Measurements from ENCODE around the gene MYLIP. TPM values are rescaled to one million over a fixed set of nuclear protein-coding genes. Genes with fewer than 3 reads are reported as not detected.

The MYLIP gene
- total and polyA plus RNA-seq, 2 donors (not counting 1 experiment from before 2014, with no cell fraction given) = 40.6 to 104 TPM

- ATAC-seq (ENCODE audit: low read depth) = no peak
- H3K27ac Mint-ChIP-seq = no peak overlapping the region
- H3K9me3 ChIP-seq (ENCODE audit: control extremely low read depth in 1 of 3, control insufficient read depth in 2 of 3, insufficient read depth in 1 of 3, low read length in 2 of 3) = no peaks in the 10 kb centered on the region
- CTCF ChIA-PET = no interaction called here
- peaks cover 99% of the 10 kb centered on the region for H4K20me1 ChIP-seq (ENCODE audit: control insufficient read depth, insufficient read depth, low read length, poor library complexity, severe bottlenecking)
- H3K4me3 Mint-ChIP-seq = no peak overlapping the region
- H3K27me3 ChIP-seq (replicated peaks in 1 of 4; ENCODE audit: control extremely low read depth in 1 of 4, control insufficient read depth in 3 of 4, insufficient read depth in 4 of 4, low read length in 3 of 4) = no peaks in the 10 kb centered on the region
- H2AFZ ChIP-seq (ENCODE audit: insufficient read depth, low read depth, low read length, poor library complexity, severe bottlenecking) = no peak overlapping the region
- H3K79me2 ChIP-seq (ENCODE audit: control insufficient read depth, insufficient read depth, low read length) = peaks cover 54% of the 10 kb centered on the region
- POLR2A ChIA-PET = no interaction called here
- H3K4me1 ChIP-seq (ENCODE audit: control insufficient read depth in 2 of 2, insufficient read depth in 2 of 2, low read length in 2 of 2) = peaks cover 9 to 10% of the 10 kb centered on the region in 2 donors
- H3K9ac ChIP-seq (ENCODE audit: low read length) = no peak overlapping the region
- H3K27me3 Mint-ChIP-seq = no peaks in the 10 kb centered on the region
- TF ChIP-seq CTCF (IDR thresholded peaks at IDR 0.05) (no peak), EZH2 (IDR thresholded peaks at IDR 0.05; ENCODE audit: borderline replicate concordance, insufficient read depth, low read depth, low read length, poor library complexity, severe bottlenecking) (no peak)
- H3K36me3 ChIP-seq (replicated peaks in 1 of 2; ENCODE audit: control extremely low read depth in 1 of 2, control insufficient read depth in 1 of 2, extremely low read depth in 1 of 2, insufficient read depth in 2 of 2, low read length in 1 of 2) = peaks cover 19 to 69% of the 10 kb centered on the region in 2 experiments
- no peak overlapping the region for H3K4me2 ChIP-seq (replicated peaks; ENCODE audit: low read depth, low read length, poor library complexity, severe bottlenecking)
- no peaks in the 10 kb centered on the region for H3K9me3 Mint-ChIP-seq (ENCODE audit: insufficient read depth)
- H3K4me1 Mint-ChIP-seq = peaks cover 29% of the 10 kb centered on the region
- H3K4me3 ChIP-seq (ENCODE audit: control extremely low read depth in 1 of 5, extremely low read depth in 1 of 5, insufficient read depth in 1 of 5, low read depth in 2 of 5, low read length in 4 of 5) = no peak overlapping the region
- intact Hi-C loops (cut with micrococcal nuclease) = no loop called here
- DNase-seq = no peak
- H3K27ac ChIP-seq (ENCODE audit: low read length in 2 of 2) = no peak overlapping the region
These were observed 12.6 kb downstream of the MYLIP start for GRCh38 chr6:16141514-16141913.

- DNase-seq (no peak), ATAC-seq (ENCODE audit: low read depth) (no peak)
- Histone ChIP-seq H3K4me3 (ENCODE audit: control extremely low read depth in 1 of 5, extremely low read depth in 1 of 5, insufficient read depth in 1 of 5, low read depth in 2 of 5, low read length in 4 of 5) (no peak overlapping the region), H3K9me3 (ENCODE audit: control extremely low read depth in 1 of 3, control insufficient read depth in 2 of 3, insufficient read depth in 1 of 3, low read length in 2 of 3) (no peaks in the 10 kb centered on the region), H3K36me3 (replicated peaks in 1 of 2; ENCODE audit: control extremely low read depth in 1 of 2, control insufficient read depth in 1 of 2, extremely low read depth in 1 of 2, insufficient read depth in 2 of 2, low read length in 1 of 2) (peaks cover 35 to 96% of the 10 kb centered on the region in 2 experiments), H3K4me2 (replicated peaks; ENCODE audit: low read depth, low read length, poor library complexity, severe bottlenecking) (no peak overlapping the region), H4K20me1 (ENCODE audit: control insufficient read depth, insufficient read depth, low read length, poor library complexity, severe bottlenecking) (peaks cover 99% of the 10 kb centered on the region), H3K9ac (ENCODE audit: low read length) (no peak overlapping the region), H2AFZ (ENCODE audit: insufficient read depth, low read depth, low read length, poor library complexity, severe bottlenecking) (no peak overlapping the region), H3K27me3 (replicated peaks in 1 of 4; ENCODE audit: control extremely low read depth in 1 of 4, control insufficient read depth in 3 of 4, insufficient read depth in 4 of 4, low read length in 3 of 4) (no peaks in the 10 kb centered on the region), H3K4me1 (ENCODE audit: control insufficient read depth in 2 of 2, insufficient read depth in 2 of 2, low read length in 2 of 2) (no peaks in the 10 kb centered on the region), H3K27ac (ENCODE audit: low read length in 2 of 2) (no peak overlapping the region), H3K79me2 (ENCODE audit: control insufficient read depth, insufficient read depth, low read length) (peaks cover 19% of the 10 kb centered on the region)
- intact Hi-C loops (cut with micrococcal nuclease) = no loop called here
- no peak for TF ChIP-seq CTCF (IDR thresholded peaks at IDR 0.05)
- TF ChIP-seq EZH2 (IDR thresholded peaks at IDR 0.05; ENCODE audit: borderline replicate concordance, insufficient read depth, low read depth, low read length, poor library complexity, severe bottlenecking) = no peak
- H3K4me3 Mint-ChIP-seq = no peak overlapping the region
- 100% methylated on average over 6 of the region's 13 CpGs for WGBS (ENCODE audit: insufficient coverage)
- no peak overlapping the region for H3K27ac Mint-ChIP-seq
- CTCF ChIA-PET = interaction anchor here (3.2 kb wide), 1 partner anchor 454 kb away, joined by 9 read pairs; no protein-coding TSS in a partner anchor
- no peaks in the 10 kb centered on the region for H3K9me3 Mint-ChIP-seq (ENCODE audit: insufficient read depth)
- POLR2A ChIA-PET = no interaction called here
- peaks cover 6% of the 10 kb centered on the region for H3K4me1 Mint-ChIP-seq
- no peaks in the 10 kb centered on the region for H3K27me3 Mint-ChIP-seq
These were observed 16.2 kb downstream of the MYLIP start for GRCh38 chr6:16145038-16145437.

All from B cell (primary cell).